ENCODE data around the gene TBATA.

Gene TBATA

GRCh38 chr10:70806841-70807240, 21.7 kb upstream of the TBATA start:
- DNase-seq: no peak

GRCh38 chr10:70805619-70806215, 20.5 kb upstream of the TBATA start:
- DNase-seq: no peak

GRCh38 chr10:70804421-70804808, 19.2 kb upstream of the TBATA start:
- DNase-seq: no peak

DNA sequence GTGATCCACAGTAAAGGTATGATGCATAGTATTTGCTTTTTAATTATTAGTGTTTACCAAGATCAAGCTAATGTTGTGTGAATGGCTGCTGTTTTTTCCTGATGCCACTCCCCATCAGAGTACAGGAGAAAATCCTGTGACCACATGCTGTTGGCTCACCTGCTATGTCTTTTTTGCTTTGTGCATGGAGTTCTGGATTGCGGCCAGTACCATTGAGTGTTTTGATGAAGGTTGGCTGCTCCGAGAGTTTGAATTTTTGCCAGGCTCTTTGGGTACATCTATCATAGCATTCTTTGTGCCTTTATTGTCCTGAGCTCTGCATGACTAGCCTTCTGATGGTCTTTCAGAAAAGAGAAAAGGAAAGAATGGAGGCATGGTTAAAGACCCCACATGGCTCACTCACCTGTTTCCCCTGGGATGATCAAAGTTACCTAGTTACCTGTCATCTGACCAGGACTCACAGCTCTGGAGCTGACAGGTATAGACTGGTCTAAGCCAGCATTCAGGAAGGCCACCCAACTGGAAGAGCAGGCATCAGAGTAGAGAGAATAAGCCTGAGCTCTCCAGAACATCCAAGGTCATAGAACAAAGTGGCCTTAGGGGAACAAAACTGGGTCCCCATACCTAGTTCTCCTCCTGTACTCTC, 18.7 kb upstream of the TBATA start:
- no peak for DNase-seq

DNA sequence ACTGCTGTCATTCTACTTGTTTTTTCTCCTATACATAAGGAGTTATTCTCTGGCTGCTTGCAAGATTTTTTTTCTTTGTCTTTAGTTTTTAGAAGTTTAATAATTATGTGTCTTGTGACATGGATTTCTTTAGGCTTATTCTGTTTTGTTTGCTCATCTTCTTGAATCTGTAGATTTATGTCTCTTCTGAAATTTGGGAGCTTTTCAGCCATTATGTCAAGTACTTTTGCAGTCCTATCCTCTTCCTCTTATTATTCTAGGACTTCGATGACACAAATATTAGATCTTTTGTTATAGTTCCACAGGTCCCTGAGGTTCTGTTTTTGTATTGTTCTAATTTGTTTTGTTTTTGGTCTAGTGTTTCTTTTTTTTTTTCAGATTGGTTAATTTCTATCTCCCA, 16.7 kb upstream of the TBATA start:
- DNase-seq: no peak

DNA sequence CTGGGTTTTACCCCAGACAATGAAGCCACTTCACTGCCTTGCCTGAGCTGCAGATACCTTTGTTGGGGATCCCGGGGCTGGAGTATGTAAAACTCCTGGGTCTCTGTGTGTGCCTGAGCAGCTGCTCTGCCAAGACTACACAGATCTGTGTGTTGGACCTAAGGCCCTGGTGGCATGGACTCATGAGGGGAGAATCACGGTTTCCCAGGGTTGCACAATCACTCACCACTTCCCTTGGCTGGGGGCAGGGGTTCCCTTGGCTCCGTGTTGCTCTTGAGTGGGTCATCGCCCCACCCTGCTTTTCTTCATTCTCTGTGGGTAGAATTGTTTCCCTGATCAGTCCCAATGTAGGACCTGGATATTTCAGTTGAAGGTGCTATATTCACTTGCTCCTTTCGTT, 13.9 kb upstream of the TBATA start:
- no peak for DNase-seq

DNA sequence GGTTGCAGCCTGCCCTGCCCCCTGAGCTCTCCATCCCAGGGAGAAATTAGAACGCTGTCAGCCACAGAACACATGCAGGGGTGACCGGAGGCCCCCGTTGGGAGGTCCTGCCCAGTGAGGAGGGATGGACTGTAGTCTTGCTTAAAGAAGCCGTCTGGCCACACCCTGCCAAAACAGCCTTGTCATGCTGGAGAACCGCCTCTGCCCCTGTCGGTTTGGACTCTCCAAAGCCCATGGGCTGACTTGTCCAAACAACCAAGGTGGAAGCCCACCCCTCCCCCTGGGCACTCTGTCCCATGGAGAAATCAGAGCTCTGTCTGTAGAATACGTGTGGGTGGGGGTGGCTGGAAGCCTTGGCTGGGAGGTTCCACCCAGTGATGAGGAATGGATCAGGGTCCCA, 12.7 kb upstream of the TBATA start:
- DNase-seq: no peak

DNA sequence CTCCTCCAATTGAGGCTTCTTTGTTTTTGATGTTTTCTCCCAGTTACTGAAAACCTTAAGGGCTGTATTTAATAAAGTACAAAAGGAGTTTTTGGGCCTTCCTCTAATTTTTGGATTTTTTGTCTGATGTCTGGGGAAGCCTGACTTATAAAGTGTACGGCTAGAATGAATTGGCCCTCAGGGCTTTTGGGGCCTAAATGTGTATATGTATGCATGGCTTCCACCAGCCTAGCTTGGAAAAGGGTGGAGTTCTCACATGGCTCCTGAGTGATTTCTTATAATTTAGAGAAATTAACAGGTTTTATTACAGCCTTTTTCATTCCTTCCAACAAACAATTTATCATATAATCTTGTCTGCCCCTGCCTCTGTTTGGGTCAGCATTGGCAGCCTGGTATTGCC, 10.4 kb upstream of the TBATA start:
- no peak for DNase-seq

- DNase-seq: no peak
Measured at GRCh38 chr10:70791386-70792039, 6.3 kb upstream of the TBATA start.

GRCh38 chr10:70786799-70787415, 1.7 kb upstream of the TBATA start:
- no peak for DNase-seq

DNA sequence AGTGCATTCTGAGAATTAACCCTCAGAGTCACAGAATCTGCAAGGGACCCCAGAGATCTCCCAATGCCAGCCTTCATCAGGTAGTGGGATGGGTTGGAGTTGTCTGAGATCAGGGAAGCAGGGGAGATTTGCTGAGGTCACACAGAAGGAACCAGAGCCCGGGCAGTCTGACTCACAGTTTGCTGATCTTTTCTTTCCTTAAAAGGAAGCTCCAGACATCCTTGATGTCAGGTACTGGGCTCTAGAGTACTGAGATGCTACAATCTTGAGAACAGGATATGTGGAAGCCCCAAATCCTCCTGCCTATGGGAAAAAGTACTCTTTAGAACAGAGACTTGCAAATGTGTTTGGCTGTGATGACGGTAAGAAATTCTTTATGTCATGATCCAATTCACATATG, 706 bp downstream of the TBATA start:
- no peak for DNase-seq

GRCh38 chr10:70784016-70784415, 1.2 kb downstream of the TBATA start:
- no peak for DNase-seq

GRCh38 chr10:70782746-70783680, 2.2 kb downstream of the TBATA start:
- no peak for DNase-seq

DNA sequence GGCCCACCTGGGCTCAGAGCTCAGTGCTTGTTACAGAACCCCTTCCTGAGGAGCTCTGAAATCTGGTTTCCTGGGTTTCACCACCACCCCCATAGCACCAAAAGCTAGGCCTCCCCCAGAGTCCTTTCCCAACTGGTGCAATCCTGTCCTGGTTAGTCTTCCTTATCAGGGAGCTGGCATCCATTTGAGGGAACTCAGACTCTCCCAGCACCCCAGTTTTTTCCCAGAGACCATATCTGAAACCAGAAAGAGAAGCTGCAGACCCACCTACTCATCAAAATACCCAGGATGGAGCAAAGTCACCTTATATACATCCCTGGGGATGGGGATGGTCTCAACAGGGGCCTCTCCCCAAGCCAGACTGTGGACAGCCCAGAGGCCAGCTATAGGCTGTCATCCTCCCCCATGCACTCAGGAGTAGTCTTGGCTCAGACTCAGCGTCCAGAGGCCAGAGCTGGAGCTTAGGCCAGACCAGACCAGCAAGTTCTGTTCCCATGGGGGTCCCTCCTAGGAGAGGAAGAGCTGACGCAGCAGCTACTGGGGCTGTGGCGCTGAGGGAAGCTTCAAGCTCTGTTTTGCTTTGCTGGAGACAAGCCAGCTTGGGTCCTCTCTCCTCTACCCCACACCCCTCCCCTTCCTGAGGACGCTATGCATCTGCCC, 3.0 kb downstream of the TBATA start:
- no peak for DNase-seq

DNA sequence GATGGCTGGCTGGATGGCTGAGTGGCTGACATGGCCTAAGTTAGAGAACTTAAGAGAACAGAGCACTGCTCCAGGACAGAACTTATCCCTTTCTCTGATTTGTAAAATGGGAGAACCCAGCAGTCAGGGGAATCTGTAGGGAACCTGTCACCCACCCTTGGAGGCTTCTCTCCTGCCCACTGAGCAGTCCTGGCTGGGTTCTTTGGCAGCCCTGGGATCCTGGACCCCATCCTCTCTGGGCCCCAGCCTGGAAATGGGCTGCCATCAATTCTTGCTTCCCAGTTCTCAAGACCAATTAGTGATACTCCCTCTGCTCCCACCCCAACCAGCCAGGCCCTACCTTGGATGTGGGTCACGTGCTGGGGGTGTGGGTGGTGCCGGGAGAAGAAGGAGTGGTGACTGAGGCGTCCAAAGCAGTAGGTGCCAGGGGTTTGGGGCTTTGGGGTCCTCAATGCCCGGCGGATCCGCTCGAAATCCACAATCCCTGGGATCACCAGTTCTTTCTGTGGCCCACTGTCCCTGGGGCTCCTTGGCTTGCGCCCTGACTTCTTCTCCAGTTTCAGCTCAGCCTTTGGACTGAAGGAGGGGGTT, 3.6 kb downstream of the TBATA start:
- no peak for DNase-seq

- no peak for DNase-seq
Measured at GRCh38 chr10:70780772-70781171, 4.4 kb downstream of the TBATA start.

- DNase-seq: no peak
Measured at GRCh38 chr10:70780370-70780760, 4.8 kb downstream of the TBATA start.

DNA sequence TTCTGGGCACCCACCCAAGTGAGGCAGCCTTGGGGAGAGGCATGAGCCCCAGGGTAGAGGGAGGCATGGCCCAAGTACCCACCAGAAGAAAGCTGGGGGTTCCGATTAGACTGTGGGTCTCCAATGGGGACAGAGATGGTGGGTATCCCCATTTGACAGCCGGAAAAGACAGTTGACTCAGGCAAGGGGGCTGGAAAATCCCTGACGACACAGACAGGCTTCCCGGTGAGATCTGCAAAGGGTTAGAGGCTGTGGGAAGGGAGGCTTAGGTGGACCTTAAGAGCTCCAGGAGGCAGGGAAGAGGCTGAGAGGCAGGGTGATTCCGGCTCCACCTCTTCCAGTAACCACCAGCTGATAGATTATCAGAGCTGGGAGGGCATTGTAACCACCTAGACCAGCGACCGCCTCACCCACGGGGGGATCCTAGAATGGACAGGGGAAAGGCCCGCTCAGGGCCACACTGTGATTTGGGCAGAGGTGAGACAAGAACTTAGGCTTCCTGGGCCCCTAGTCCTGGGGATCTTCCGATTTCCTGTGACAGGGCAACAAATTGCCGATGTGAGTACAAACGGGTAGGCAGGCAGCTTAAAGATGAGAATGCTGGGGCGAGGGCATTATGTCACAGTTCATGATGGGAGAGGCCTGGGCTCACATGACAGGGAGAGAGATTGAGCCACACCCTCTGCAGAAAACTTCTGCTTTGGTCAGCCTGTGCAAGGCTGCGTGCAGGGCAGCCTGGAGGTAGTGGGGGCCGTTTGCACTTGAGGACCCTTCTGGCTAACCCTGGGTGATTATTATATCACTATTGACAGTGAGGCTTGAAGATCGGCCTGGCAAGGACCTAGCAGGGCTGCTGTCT, 5.4 kb downstream of the TBATA start:
- DNase-seq: no peak

DNA sequence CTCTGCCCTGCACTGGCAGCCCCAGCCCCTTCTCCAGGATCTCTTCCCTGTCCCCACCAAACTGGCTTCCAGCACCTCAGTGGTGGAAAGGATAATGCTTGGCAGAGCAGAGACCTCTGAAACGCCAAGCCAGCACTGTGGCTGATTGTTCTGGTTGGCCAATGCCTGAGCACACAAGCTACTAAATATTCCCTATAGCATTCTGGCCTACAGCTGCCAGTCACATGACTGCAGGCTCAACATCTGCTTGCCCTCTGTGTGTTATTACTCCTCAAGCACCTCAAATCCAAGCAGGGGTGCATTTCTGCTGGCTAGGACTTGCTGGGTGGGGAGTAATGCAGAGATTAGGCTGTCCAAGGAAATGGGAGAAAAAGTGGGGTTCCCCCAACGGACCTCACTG, 6.1 kb downstream of the TBATA start:
- no peak for DNase-seq

- DNase-seq: no peak
Measured at GRCh38 chr10:70778267-70778924, 6.8 kb downstream of the TBATA start.

All from T1000 (cell line).